Activated naive CD8-positive, alpha-beta T cell (primary cell): ENCODE measurements around the gene SLC49A3.
A peak's percentile ranks its signal among the peaks of the same experiment; 100 is the strongest.
"Not testable (repeated sequence)": the region's sequence is repeated elsewhere in the genome, so short reads cannot be mapped to it uniquely, and the experiment has no call there.

Source experiments
- H3K27ac Mint-ChIP-seq: one replicate; pipeline ENCODE4 v1.8.0; 2021; ENCODE audit warnings: mixed read lengths
- H3K27me3 Mint-ChIP-seq: one replicate; pipeline ENCODE4 v1.8.0; 2021; ENCODE audit warnings: mixed read lengths
- H3K36me3 Mint-ChIP-seq: one replicate; pipeline ENCODE4 v1.8.0; 2021; ENCODE audit warnings: mixed read lengths
- H3K4me1 Mint-ChIP-seq: one replicate; pipeline ENCODE4 v1.8.0; 2021; ENCODE audit warnings: low read depth, mixed read lengths
- H3K4me3 Mint-ChIP-seq: one replicate; pipeline ENCODE4 v1.8.0; 2021; ENCODE audit warnings: mild to moderate bottlenecking, mixed read lengths
- H3K9me3 Mint-ChIP-seq: one replicate; pipeline ENCODE4 v1.8.0; 2021; ENCODE audit warnings: low read depth, mixed read lengths

The SLC49A3 gene

GRCh38 chr4:673349-674091 lies 15.4 kb downstream of the SLC49A3 start:
- peak overlapping the region; percentile 89 for H3K4me3 Mint-ChIP-seq
- peaks cover 6% of the 10 kb centered on the region for H3K4me1 Mint-ChIP-seq
- H3K27ac Mint-ChIP-seq = peak overlapping the region; percentile 54
- H3K9me3 Mint-ChIP-seq = no peaks in the 10 kb centered on the region
- no peaks in the 10 kb centered on the region for H3K27me3 Mint-ChIP-seq
- peaks cover 6% of the 10 kb centered on the region for H3K36me3 Mint-ChIP-seq

DNA sequence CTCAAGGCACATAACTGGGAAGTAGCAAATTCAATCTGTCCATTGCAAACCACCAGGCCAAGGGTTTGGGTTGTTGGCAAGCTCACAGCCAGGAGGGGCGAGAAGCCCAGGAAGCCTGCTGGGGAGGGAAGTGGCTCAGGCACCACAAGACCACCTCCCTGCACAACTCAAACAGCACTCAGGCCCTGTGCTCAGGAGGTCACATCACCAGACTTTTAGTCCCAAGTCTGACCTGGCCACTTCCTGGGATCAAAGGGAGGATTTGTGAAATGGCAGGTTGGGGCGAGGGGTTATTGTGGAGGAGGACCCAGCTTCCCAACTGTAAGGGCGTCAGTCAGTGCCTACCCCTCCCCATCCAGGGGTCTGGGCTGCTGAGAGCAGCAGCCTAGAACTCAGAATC lies 17.2 kb downstream of the SLC49A3 start:
- Mint-ChIP-seq H3K9me3 (no peaks in the 10 kb centered on the region), H3K27me3 (no peaks in the 10 kb centered on the region), H3K4me3 (no peak overlapping the region), H3K36me3 (peaks cover 6% of the 10 kb centered on the region), H3K4me1 (peaks cover 6% of the 10 kb centered on the region), H3K27ac (no peak overlapping the region)

DNA sequence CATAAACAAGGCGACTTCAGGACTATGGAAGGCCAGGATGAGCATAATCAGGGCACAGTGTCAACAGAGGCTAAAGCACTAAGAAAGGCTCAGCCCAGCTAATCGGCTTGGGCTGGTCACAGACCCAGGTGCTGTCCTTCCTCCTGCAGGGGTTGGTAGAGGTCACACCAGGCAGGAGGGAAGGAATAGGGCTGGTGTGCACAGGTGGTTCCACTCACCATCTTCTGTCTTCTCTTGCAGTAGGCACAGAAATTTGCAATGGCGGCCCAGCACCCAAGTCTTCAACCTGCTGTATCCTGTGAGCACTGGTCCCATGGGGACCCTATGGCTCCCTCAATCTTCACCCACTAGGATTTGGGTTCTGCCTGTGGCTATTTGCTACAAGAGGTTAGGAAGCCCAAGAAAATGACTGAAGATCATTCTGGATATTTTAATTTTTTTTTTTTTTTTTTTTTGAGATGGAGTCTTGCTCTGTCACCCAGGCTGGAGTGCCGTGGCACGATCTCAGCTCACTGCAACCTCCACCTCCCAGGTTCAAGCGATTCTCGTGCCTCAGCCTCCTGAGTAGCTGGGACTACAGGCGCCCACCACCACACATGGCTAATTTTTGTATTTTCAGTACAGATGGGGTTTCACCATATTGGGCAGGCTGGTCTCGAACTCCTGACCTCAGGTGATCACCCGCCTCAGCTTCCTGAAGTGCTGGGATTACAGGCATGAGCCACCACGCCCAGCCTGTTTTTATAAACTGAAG lies 19.0 kb downstream of the SLC49A3 start:
- H3K27me3 Mint-ChIP-seq, H3K9me3 Mint-ChIP-seq, H3K27ac Mint-ChIP-seq, H3K4me1 Mint-ChIP-seq, H3K4me3 Mint-ChIP-seq, H3K36me3 Mint-ChIP-seq: not testable (repeated sequence)

GRCh38 chr4:668219-668618 lies 20.7 kb downstream of the SLC49A3 start:
- not testable (repeated sequence) for H3K27ac Mint-ChIP-seq, H3K36me3 Mint-ChIP-seq, H3K9me3 Mint-ChIP-seq, H3K4me3 Mint-ChIP-seq, H3K27me3 Mint-ChIP-seq, H3K4me1 Mint-ChIP-seq

DNA sequence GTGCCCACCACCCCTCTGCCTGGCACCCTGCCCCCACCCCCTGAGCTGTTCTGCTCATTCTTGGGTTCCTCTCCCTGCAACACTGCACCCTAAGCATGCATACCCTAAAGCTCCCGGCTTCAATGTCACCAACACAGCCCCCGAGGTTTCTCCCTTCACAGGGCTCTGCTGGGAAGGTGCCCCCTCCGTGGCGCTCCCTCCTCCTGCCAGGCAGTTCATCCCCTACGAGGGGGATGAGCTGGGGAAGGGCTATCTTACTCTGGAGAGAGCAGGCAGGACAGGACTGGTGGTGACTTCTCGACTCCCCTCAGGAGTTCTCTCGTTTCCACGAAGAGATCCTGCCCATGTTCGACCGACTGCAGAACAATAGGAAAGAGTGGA lies 21.4 kb downstream of the SLC49A3 start:
- Mint-ChIP-seq H3K4me1 (peaks cover 8% of the 10 kb centered on the region), H3K27ac (no peak overlapping the region), H3K36me3 (peaks cover 3% of the 10 kb centered on the region), H3K9me3 (no peaks in the 10 kb centered on the region), H3K27me3 (no peaks in the 10 kb centered on the region), H3K4me3 (no peak overlapping the region)

DNA sequence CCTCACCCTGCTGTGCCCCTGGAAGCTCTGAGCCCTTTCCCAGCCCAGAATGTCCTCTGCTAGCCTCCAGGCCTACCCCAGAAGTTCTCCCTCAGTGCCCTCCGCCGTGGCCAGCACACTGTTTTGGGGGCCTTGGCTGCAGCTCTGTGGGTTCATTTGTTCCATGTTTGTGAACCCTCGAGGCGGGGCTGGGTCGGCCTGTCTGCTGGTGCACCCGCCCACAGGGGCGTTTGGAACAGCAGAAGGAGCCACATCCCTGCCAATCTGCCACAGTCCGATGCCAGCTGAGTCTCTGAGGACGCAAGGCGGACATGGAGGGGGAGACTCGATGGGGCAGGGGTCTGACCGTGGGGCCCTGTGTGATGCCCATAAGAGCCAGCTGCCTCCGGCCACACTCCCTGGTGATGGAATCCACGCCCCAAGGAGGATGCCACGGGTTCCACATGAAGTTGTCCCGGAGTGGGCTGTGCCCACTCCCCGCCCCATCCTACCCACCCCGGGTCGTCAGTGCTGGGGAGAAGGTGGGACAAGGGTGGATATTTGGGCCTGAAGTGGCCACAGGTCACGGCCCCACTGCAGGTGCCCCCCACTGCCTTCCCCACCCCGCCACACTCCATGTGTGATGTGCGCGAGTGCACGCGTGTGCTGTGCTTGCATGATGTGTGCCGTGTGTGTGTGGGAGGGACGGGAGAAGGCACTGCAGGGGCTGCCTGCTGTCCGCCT lies 22.0 kb downstream of the SLC49A3 start:
- H3K4me1 Mint-ChIP-seq = peaks cover 10% of the 10 kb centered on the region
- no peak overlapping the region for H3K27ac Mint-ChIP-seq
- H3K4me3 Mint-ChIP-seq = no peak overlapping the region
- H3K27me3 Mint-ChIP-seq = no peaks in the 10 kb centered on the region
- H3K9me3 Mint-ChIP-seq = no peaks in the 10 kb centered on the region
- peaks cover 3% of the 10 kb centered on the region for H3K36me3 Mint-ChIP-seq

GRCh38 chr4:666436-666810 lies 22.5 kb downstream of the SLC49A3 start:
- Mint-ChIP-seq H3K4me1 (peaks cover 10% of the 10 kb centered on the region), H3K27ac (no peak overlapping the region), H3K36me3 (peaks cover 3% of the 10 kb centered on the region), H3K27me3 (no peaks in the 10 kb centered on the region), H3K9me3 (no peaks in the 10 kb centered on the region), H3K4me3 (no peak overlapping the region)

DNA sequence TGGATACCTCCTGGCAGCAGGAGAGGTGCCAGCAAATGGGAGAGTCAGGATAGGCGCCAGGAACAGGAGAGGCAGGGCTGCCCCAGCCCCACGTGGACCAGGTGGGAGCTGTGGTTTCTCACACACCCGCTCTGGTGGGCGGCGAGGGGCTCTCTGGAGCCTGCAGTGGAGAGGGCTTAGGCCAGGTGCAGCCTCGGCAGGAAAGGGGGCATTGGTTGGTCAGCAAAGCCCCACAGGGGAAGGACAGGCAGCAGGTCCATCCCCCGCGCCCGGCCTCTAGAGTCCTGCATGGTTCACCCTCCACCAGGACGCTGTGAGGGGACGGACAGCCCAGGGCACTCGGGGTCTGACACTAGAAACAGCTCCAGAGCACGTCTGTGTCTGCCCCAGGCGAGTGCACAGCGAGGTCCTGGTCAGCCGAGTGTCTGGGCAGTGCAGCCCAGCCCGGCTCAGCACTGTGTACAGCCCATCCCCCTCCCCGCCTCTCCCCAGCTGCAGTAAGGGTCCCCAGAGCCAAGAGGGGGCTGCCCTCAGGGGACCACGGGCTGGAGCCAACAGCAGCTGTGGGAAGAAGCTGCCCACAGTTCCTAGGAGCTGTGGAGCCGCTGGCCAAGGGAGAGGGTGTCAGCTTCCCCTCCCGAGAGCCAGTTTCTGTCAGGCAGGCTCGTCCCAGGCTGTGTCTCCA lies 23.1 kb downstream of the SLC49A3 start:
- Mint-ChIP-seq H3K27ac (no peak overlapping the region), H3K4me3 (no peak overlapping the region), H3K9me3 (no peaks in the 10 kb centered on the region), H3K36me3 (peaks cover 5% of the 10 kb centered on the region), H3K27me3 (no peaks in the 10 kb centered on the region), H3K4me1 (peaks cover 10% of the 10 kb centered on the region)

- Mint-ChIP-seq H3K4me3 (peak overlapping the region; percentile 79), H3K27ac (no peak overlapping the region), H3K36me3 (peaks cover 5% of the 10 kb centered on the region), H3K4me1 (peaks cover 10% of the 10 kb centered on the region), H3K9me3 (no peaks in the 10 kb centered on the region), H3K27me3 (no peaks in the 10 kb centered on the region)
Observed at GRCh38 chr4:665381-665750, 23.6 kb downstream of the SLC49A3 start.

GRCh38 chr4:664713-665231 lies 24.2 kb downstream of the SLC49A3 start:
- no peaks in the 10 kb centered on the region for H3K9me3 Mint-ChIP-seq
- no peaks in the 10 kb centered on the region for H3K27me3 Mint-ChIP-seq
- peaks cover 12% of the 10 kb centered on the region for H3K4me1 Mint-ChIP-seq
- peaks cover 5% of the 10 kb centered on the region for H3K36me3 Mint-ChIP-seq
- H3K4me3 Mint-ChIP-seq = peak overlapping the region; percentile 79
- peak overlapping the region; percentile 42 for H3K27ac Mint-ChIP-seq

- peaks cover 5% of the 10 kb centered on the region for H3K36me3 Mint-ChIP-seq
- H3K27ac Mint-ChIP-seq = peak overlapping the region; percentile 58
- peak overlapping the region; percentile 84 for H3K4me3 Mint-ChIP-seq
- H3K27me3 Mint-ChIP-seq = no peaks in the 10 kb centered on the region
- no peaks in the 10 kb centered on the region for H3K9me3 Mint-ChIP-seq
- peaks cover 12% of the 10 kb centered on the region for H3K4me1 Mint-ChIP-seq
Observed at GRCh38 chr4:663438-664428, 25.2 kb downstream of the SLC49A3 start.

DNA sequence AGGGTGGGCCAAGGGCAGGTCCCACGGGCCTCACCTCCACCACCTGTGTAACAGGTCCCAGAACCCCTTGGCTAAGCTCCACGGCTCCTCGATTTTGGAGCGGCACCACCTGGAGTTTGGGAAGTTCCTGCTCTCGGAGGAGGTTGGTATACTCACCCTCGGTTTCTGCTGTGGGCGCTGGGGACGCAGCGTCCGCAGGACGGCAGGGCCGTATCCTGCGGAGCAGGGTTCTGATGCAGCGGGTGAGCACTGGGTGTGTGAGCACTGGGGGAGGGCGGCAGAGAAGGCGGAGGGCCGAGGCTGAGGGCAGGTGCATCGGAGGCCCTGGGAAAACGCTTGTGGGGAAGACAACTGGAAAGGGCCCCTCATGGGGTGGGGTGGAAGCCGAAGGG lies 25.9 kb downstream of the SLC49A3 start:
- H3K36me3 Mint-ChIP-seq = peaks cover 5% of the 10 kb centered on the region

DNA sequence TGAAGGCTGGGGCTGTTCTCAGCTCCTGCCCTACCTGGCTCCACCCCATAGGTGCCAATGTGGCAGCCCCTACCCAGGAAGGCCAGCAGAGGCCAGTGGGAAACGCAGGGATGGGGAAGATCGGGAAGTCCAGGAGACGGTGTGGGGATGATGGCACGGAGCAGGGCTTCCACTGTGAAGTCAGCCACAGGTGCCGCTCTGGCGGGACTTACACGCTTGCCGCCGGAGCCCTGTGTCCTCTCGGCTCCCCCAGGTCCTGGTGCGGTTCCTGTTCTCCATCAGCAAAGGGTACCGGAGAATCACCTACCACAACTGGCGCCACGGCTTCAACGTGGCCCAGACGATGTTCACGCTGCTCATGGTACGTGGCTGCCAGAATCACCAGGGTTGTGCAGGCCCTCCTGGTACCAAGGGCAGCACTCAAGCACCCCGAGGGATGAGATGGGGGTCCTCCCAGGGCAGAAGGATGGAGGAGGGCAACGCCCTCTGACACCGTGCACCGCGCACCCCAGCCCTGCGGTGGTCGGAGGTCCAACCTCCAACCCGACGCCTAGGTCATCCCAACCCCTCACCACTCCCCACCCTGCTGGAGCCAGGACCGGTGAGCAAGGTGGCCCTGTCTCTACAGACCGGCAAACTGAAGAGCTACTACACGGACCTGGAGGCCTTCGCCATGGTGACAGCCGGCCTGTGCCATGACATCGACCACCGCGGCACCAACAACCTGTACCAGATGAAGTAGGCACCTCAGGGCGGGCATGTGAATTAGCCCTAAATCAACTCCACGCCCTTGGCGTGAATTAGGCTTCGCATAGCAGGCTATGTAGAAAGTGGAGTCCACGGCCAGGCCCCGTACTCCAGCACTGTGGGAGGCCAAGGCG lies 26.8 kb downstream of the SLC49A3 start:
- Mint-ChIP-seq H3K36me3 (peaks cover 5% of the 10 kb centered on the region), H3K9me3 (no peaks in the 10 kb centered on the region), H3K4me1 (peaks cover 12% of the 10 kb centered on the region), H3K4me3 (peak overlapping the region; percentile 84), H3K27ac (no peak overlapping the region), H3K27me3 (no peaks in the 10 kb centered on the region)

More for the DNA sequence above, 25.9 kb downstream of the SLC49A3 start:
- peak overlapping the region; percentile 84 for H3K4me3 Mint-ChIP-seq
- no peaks in the 10 kb centered on the region for H3K27me3 Mint-ChIP-seq
- H3K9me3 Mint-ChIP-seq = no peaks in the 10 kb centered on the region
- peaks cover 12% of the 10 kb centered on the region for H3K4me1 Mint-ChIP-seq
- peak overlapping the region; percentile 83 for H3K27ac Mint-ChIP-seq
